ENCODE data around the gene ZFYVE9.

ZFYVE9 gene

DNA sequence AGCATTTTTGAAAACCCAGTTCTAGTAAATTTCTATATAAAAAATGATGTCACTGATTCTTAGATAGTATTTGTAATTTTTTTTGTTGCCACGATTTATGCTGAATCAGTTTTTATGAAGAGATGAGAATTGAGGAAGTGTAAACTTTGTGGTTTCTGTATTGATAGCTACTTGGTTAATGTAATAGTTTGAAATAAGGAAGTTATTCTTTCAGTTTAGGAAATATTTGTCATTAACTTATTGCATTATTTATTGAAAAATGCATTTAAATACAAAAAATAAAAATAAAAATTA is 97.8 kb downstream of the ZFYVE9 start:
- H3K27me3 ChIP-seq (ENCODE audit: insufficient read depth, low read depth, severe bottlenecking): no peaks in the 10 kb centered on the region
- H3K27ac ChIP-seq: no peak overlapping the region
- DNase-seq: no peak
- H3K36me3 ChIP-seq: peaks cover 10% of the 10 kb centered on the region
- no peaks in the 10 kb centered on the region for H3K9me3 ChIP-seq (ENCODE audit: severe bottlenecking)
- no peak overlapping the region for H3K4me3 ChIP-seq (ENCODE audit: low read depth, low read length)
- TF ChIP-seq, protein P1, sequence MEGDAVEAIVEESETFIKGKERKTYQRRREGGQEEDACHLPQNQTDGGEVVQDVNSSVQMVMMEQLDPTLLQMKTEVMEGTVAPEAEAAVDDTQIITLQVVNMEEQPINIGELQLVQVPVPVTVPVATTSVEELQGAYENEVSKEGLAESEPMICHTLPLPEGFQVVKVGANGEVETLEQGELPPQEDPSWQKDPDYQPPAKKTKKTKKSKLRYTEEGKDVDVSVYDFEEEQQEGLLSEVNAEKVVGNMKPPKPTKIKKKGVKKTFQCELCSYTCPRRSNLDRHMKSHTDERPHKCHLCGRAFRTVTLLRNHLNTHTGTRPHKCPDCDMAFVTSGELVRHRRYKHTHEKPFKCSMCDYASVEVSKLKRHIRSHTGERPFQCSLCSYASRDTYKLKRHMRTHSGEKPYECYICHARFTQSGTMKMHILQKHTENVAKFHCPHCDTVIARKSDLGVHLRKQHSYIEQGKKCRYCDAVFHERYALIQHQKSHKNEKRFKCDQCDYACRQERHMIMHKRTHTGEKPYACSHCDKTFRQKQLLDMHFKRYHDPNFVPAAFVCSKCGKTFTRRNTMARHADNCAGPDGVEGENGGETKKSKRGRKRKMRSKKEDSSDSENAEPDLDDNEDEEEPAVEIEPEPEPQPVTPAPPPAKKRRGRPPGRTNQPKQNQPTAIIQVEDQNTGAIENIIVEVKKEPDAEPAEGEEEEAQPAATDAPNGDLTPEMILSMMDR (IDR thresholded peaks at IDR 0.05; ENCODE audit: low read depth, low read length): no peak

DNA sequence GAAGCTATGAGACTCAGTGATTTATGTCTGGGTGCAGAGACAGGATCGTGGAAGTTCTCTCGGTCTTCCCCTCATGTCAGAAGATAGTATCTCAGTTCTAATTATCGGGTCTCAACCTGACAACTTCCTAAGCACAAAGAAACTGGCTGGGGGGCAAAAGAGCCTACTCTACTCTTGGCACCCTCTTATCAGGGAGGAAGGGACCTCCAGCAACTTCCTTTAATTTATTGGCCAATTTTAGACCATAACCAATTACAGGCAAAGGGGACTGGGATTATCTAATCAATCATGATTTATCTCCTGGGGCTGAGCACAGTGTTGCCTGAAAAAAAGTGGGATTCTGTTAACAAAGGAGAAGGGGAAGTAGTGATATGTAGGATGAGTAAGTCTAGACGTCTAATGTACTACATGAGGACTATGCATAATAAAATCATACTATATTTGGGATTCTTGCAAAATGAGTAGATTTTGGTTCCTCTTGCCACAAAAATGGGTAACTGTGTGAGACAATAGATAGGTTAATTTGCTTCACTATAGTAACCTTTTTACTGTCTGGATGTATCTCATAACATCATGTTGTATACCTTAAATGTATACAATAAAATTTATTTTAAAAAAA is 98.8 kb downstream of the ZFYVE9 start:
- Histone ChIP-seq H3K4me3 (ENCODE audit: low read depth, low read length) (no peak overlapping the region), H3K27ac (no peak overlapping the region), H3K27me3 (ENCODE audit: insufficient read depth, low read depth, severe bottlenecking) (no peaks in the 10 kb centered on the region), H3K9me3 (ENCODE audit: severe bottlenecking) (no peaks in the 10 kb centered on the region), H3K36me3 (peaks cover 10% of the 10 kb centered on the region)
- DNase-seq: no peak
- TF ChIP-seq, protein P1 (IDR thresholded peaks at IDR 0.05; ENCODE audit: low read depth, low read length): no peak

DNA sequence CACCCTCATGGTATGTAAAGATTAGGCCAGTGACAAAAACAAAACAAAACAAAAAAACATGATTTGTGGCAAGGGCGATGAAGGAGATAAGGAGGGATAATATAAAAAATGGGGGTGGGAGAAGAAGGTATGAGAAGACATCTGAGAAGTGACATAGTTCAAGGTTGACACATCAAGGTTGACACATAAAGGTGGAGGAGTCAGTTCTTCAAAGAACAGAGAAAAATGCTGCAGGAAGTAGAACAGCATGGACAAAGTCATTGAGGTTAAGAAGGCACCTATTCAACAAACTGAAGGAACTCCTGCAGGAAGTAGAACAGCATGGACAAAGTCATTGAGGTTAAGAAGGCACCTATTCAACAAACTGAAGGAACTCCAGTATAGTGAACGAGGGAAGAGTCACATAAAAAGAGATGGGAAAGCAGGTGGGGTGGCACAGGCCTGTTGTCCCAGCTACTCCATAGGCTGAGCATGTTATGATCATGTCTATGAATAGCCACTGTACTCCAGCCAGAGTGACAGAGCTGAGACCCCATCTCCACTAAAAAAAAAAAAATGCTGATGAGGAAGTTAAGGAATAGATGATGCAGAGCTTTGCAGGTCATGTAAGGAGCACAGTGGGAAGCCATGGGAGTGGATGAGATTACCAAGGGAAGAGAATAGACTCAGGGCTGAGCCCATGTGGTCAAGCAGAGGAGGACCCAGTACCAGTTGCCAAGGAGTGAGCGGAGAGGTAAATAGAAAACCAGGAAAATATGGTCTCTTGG is 101.5 kb downstream of the ZFYVE9 start:
- no peak for DNase-seq

DNA sequence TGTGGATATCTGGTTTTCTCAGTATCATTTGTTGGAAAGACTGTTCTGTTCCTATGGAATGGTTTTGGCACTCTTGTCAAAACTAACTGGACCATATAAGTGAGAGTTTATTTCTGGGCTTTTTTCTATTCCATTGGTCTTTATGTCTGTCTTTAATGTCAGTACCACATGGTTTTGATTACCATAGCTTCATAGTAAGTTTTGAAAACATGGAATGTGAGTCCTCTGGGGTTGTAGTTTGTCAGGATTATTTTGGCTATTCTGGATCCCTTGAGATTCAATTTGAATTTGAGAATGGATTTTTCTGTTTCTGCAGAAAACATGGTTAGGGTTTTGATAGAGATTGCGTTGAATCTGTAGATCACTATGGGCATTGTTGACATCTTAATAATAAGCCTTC is 107.9 kb downstream of the ZFYVE9 start:
- no peak for DNase-seq
- no peaks in the 10 kb centered on the region for H3K27me3 ChIP-seq (ENCODE audit: insufficient read depth, low read depth, severe bottlenecking)
- TF ChIP-seq, protein P1 (IDR thresholded peaks at IDR 0.05; ENCODE audit: low read depth, low read length): no peak
- no peak overlapping the region for H3K27ac ChIP-seq
- no peaks in the 10 kb centered on the region for H3K9me3 ChIP-seq (ENCODE audit: severe bottlenecking)
- no peaks in the 10 kb centered on the region for H3K36me3 ChIP-seq
- no peak overlapping the region for H3K4me3 ChIP-seq (ENCODE audit: low read depth, low read length)

More for the DNA sequence above, 101.5 kb downstream of the ZFYVE9 start:
- Histone ChIP-seq H3K4me3 (ENCODE audit: low read depth, low read length) (no peak overlapping the region), H3K27ac (no peak overlapping the region), H3K9me3 (ENCODE audit: severe bottlenecking) (no peaks in the 10 kb centered on the region), H3K36me3 (peaks cover 10% of the 10 kb centered on the region), H3K27me3 (ENCODE audit: insufficient read depth, low read depth, severe bottlenecking) (no peaks in the 10 kb centered on the region)
- TF ChIP-seq, protein P1 (IDR thresholded peaks at IDR 0.05; ENCODE audit: low read depth, low read length): no peak

DNA sequence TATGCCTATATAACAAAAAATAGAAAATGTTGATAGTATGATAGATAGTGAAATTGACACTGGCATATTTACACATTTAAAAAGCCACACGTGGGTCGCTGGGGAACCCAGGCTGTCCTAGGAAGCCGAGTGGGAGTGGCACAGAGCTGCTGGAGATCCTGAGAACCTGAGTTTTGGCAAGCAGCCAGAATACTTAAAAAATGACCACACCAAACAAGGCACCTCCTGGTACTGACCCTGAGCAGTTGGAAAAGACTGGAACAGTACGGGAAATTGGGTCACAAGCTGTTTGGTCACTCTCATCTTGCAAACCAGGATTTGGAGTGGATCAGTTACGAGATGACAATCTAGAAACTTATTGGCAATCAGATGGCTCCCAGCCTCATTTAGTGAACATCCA is 111.5 kb downstream of the ZFYVE9 start:
- Histone ChIP-seq H3K27me3 (ENCODE audit: insufficient read depth, low read depth, severe bottlenecking) (no peaks in the 10 kb centered on the region), H3K36me3 (no peaks in the 10 kb centered on the region), H3K4me3 (ENCODE audit: low read depth, low read length) (no peak overlapping the region), H3K27ac (no peak overlapping the region), H3K9me3 (ENCODE audit: severe bottlenecking) (no peaks in the 10 kb centered on the region)
- TF ChIP-seq, protein P1 (IDR thresholded peaks at IDR 0.05; ENCODE audit: low read depth, low read length): no peak
- DNase-seq: no peak
